Measurements from ENCODE around the gene UROC1. TPM values are rescaled to one million over a fixed set of nuclear protein-coding genes. Genes with fewer than 3 reads are reported as not detected.

UROC1 gene
- total RNA-seq, 1 experiment from 2014 or later, result not detected

- no peak overlapping the region for H2AFZ ChIP-seq
- ChIA-PET CTCF (interaction anchor here (0.6 kb wide), 1 partner anchor 306 kb away, joined by 3 read pairs; no protein-coding TSS in a partner anchor), POLR2A (ENCODE audit: unreplicated experiment) (no interaction called here)
- no peaks in the 10 kb centered on the region for H3K4me1 ChIP-seq (replicated peaks; ENCODE audit: insufficient read depth)
- BruUV-seq (replicated peaks), result no TSS peak
- H3K4me3 ChIP-seq, result no peak overlapping the region
- no peaks in the 10 kb centered on the region for H3K79me2 ChIP-seq (ENCODE audit: low read depth)
- H3K36me3 ChIP-seq (ENCODE audit: low read depth), result no peaks in the 10 kb centered on the region
- no peak overlapping the region for H3K4me2 ChIP-seq
- H3K9me2 ChIP-seq (ENCODE audit: insufficient read depth), result no peaks in the 10 kb centered on the region
- no peaks in the 10 kb centered on the region for H3F3A ChIP-seq (ENCODE audit: insufficient read depth, low read depth)
- TF ChIP-seq CTCF (conservative IDR thresholded peaks at IDR 0.05) (no peak), EZH2 (IDR thresholded peaks at IDR 0.05; ENCODE audit: low read depth) (no peak)
- no peak overlapping the region for H3K27ac ChIP-seq
- intact Hi-C loops (cut with micrococcal nuclease; ENCODE audit: unreplicated experiment), result no loop called here
- no peak for DNase-seq
- no peaks in the 10 kb centered on the region for H3K9me3 ChIP-seq (ENCODE audit: insufficient read depth, low read depth)
- H3K27me3 ChIP-seq (ENCODE audit: insufficient read depth, low read depth), result no peaks in the 10 kb centered on the region
- H4K20me1 ChIP-seq (ENCODE audit: insufficient read depth), result 0 out of 2 replicates have a peak, but pooled peaks cover 4% of the 10 kb centered on the region
Measured at GRCh38 chr3:126439346-126439967, 78.1 kb downstream of the UROC1 start.

- H4K20me1 ChIP-seq (ENCODE audit: insufficient read depth), result 0 out of 2 replicates have a peak, but pooled peaks cover 4% of the 10 kb centered on the region
- H3K27ac ChIP-seq, result no peak overlapping the region
- ChIA-PET POLR2A (ENCODE audit: unreplicated experiment) (no interaction called here), CTCF (no interaction called here)
- intact Hi-C loops (cut with micrococcal nuclease; ENCODE audit: unreplicated experiment), result no loop called here
- H3K27me3 ChIP-seq (ENCODE audit: insufficient read depth, low read depth), result no peaks in the 10 kb centered on the region
- H3K4me1 ChIP-seq (replicated peaks; ENCODE audit: insufficient read depth), result no peaks in the 10 kb centered on the region
- TF ChIP-seq EZH2 (IDR thresholded peaks at IDR 0.05; ENCODE audit: low read depth), result no peak
- TF ChIP-seq CTCF (conservative IDR thresholded peaks at IDR 0.05), result no peak
- no TSS peak for BruUV-seq (replicated peaks)
- H3K4me2 ChIP-seq, result no peak overlapping the region
- H3K36me3 ChIP-seq (ENCODE audit: low read depth), result no peaks in the 10 kb centered on the region
- no peaks in the 10 kb centered on the region for H3K9me3 ChIP-seq (ENCODE audit: insufficient read depth, low read depth)
- H3K79me2 ChIP-seq (ENCODE audit: low read depth), result no peaks in the 10 kb centered on the region
- no peak overlapping the region for H3K4me3 ChIP-seq
- no peaks in the 10 kb centered on the region for H3F3A ChIP-seq (ENCODE audit: insufficient read depth, low read depth)
- no peak for DNase-seq
- H3K9me2 ChIP-seq (ENCODE audit: insufficient read depth), result no peaks in the 10 kb centered on the region
- no peak overlapping the region for H2AFZ ChIP-seq
Measured at GRCh38 chr3:126438746-126439145, 78.8 kb downstream of the UROC1 start.

GRCh38 chr3:126438186-126438585, 79.4 kb downstream of the UROC1 start:
- H3K4me1 ChIP-seq (replicated peaks; ENCODE audit: insufficient read depth), result no peaks in the 10 kb centered on the region
- H3K4me2 ChIP-seq, result no peak overlapping the region
- no peak for TF ChIP-seq EZH2 (IDR thresholded peaks at IDR 0.05; ENCODE audit: low read depth)
- no peak for TF ChIP-seq CTCF (conservative IDR thresholded peaks at IDR 0.05)
- no peaks in the 10 kb centered on the region for H3F3A ChIP-seq (ENCODE audit: insufficient read depth, low read depth)
- H3K27me3 ChIP-seq (ENCODE audit: insufficient read depth, low read depth), result no peaks in the 10 kb centered on the region
- H3K27ac ChIP-seq, result no peak overlapping the region
- H3K9me3 ChIP-seq (ENCODE audit: insufficient read depth, low read depth), result no peaks in the 10 kb centered on the region
- H2AFZ ChIP-seq, result no peak overlapping the region
- ChIA-PET CTCF (no interaction called here), POLR2A (ENCODE audit: unreplicated experiment) (no interaction called here)
- H3K9me2 ChIP-seq (ENCODE audit: insufficient read depth), result no peaks in the 10 kb centered on the region
- H3K36me3 ChIP-seq (ENCODE audit: low read depth), result no peaks in the 10 kb centered on the region
- BruUV-seq (replicated peaks), result no TSS peak
- H3K79me2 ChIP-seq (ENCODE audit: low read depth), result no peaks in the 10 kb centered on the region
- DNase-seq, result no peak
- intact Hi-C loops (cut with micrococcal nuclease; ENCODE audit: unreplicated experiment), result no loop called here
- H3K4me3 ChIP-seq, result no peak overlapping the region
- 0 out of 2 replicates have a peak, but pooled peaks cover 4% of the 10 kb centered on the region for H4K20me1 ChIP-seq (ENCODE audit: insufficient read depth)

All from PC-9 (cell line).